Stimulated activated naive B cell treated with anti-CD40 and anti-IgM and Interleukin-4, amounts not matched to agents 10 μg/mL and 1 μg/mL and 100 μg/mL, for 72 hours (primary cell): ENCODE data around the gene SUV39H2.
A peak's percentile ranks its signal among the peaks of the same experiment; 100 is the strongest.
"Not testable (repeated sequence)": the region's sequence is repeated elsewhere in the genome, so short reads cannot be mapped to it uniquely, and the experiment has no call there.

Experiments used
- ATAC-seq, 2 donors: fragments of 150-1000 bp; cut with Tn5 transposase; replicated peaks; 2 replicates each; pipeline ENCODE4 v1.10.0; 2021; ENCODE audit warnings: moderate library complexity in 1 of 2
- DNase-seq: peaks from one replicate; pipeline ENCODE4 v3.0.0; 2021
- H3K27ac Mint-ChIP-seq: one replicate; pipeline ENCODE4 v1.8.0; 2022; ENCODE audit warnings: mild to moderate bottlenecking, mixed read lengths
- H3K27me3 Mint-ChIP-seq, 2 donors: one replicate each; pipeline ENCODE4 v1.8.0; 2022; ENCODE audit warnings: mixed read lengths in 2 of 2
- H3K36me3 Mint-ChIP-seq, 2 donors: one replicate each; pipeline ENCODE4 v1.8.0; 2022; ENCODE audit warnings: mixed read lengths in 2 of 2, mild to moderate bottlenecking in 1 of 2
- H3K4me1 Mint-ChIP-seq, 2 donors: one replicate each; pipeline ENCODE4 v1.8.0; 2022; ENCODE audit warnings: mixed read lengths in 2 of 2, mild to moderate bottlenecking in 1 of 2
- H3K4me3 Mint-ChIP-seq, 2 donors: one replicate each; pipeline ENCODE4 v1.8.0; 2022; ENCODE audit warnings: mild to moderate bottlenecking in 2 of 2, mixed read lengths in 2 of 2, moderate library complexity in 1 of 2
- H3K9me3 Mint-ChIP-seq, 2 donors: one replicate each; pipeline ENCODE4 v1.8.0; 2022; ENCODE audit warnings: mixed read lengths in 2 of 2, mild to moderate bottlenecking in 1 of 2

Gene SUV39H2

DNA sequence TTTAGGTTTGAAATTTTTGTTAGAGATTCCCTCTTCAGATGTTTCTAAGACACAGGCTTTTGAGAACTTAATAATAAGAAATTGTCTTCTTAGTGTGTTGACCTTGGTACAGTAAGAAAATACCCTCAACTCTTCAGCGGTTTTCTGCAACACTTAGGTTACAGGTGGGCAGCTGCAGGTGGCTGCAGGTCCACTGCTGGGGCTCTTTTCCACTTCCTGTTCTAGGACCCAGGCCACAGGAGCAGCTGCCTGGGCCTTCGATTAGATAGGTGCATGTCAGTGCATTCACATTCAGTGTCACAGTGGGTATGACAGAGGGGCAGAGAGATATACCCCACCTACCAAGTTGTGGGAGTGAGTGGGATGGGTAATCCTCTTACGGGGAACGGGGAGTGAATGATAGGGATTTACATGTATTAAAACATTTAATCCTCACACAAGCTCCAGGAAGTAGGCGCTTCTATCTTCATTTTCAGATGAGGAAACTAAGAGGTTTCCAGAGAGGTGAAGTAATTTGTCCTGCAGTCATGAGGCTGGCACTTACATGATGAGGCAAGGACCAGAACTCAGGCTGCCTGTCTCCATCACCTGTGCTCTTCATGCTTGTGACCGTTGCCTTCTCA is 20.2 kb upstream of the SUV39H2 start:
- Mint-ChIP-seq H3K4me3 (no peak overlapping the region), H3K27ac (no peak overlapping the region), H3K27me3 (no peaks in the 10 kb centered on the region), H3K9me3 (no peaks in the 10 kb centered on the region), H3K36me3 (peaks cover 29 to 56% of the 10 kb centered on the region in 2 donors), H3K4me1 (peaks cover 0 to 6% of the 10 kb centered on the region in 2 donors)
- no peak for DNase-seq
- no peak for ATAC-seq

DNA sequence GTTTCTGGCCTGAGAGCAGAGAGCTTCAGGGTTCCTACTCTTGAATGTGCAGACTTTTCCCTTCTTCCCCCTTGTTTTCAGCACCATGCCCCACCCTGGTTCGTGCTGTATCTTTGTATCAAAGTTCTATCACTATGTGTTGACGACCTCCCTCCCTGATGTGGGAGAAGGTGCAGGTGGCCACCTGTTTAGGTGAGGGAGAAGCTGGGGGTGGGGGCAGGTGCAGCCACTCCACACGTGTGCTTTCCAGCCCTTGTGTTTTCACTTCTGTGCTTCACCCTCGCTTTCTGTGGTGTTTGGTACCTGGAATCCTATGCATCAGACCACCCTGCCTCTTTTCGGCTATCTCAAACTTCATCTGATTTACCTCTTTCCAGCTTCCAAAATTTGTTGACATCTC is 19.6 kb upstream of the SUV39H2 start:
- H3K27me3 Mint-ChIP-seq = no peaks in the 10 kb centered on the region
- no peaks in the 10 kb centered on the region for H3K9me3 Mint-ChIP-seq
- no peak overlapping the region for H3K27ac Mint-ChIP-seq
- DNase-seq (no peak), ATAC-seq (no peak)
- H3K4me3 Mint-ChIP-seq = no peak overlapping the region
- peaks cover 0 to 6% of the 10 kb centered on the region in 2 donors for H3K4me1 Mint-ChIP-seq
- peaks cover 29 to 59% of the 10 kb centered on the region in 2 donors for H3K36me3 Mint-ChIP-seq

DNA sequence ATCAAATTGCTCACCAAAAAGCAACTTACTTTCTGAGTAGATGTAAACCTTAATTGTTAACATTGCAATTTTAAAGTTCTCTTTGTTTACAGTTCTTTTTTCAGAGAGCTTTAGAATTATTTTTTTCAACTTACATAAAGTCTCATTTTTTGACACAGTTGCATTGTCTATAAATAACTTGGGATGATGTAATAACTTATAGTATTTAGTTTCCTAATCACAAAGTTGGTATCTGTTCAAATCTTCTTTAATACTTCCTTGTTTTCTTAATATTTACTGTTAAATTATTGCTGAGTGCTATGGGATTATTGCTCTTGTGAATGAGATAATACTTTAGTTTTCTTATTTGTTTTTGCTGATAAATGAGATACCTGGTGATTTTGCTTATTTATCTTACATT is 18.9 kb upstream of the SUV39H2 start:
- Mint-ChIP-seq H3K4me3 (no peak overlapping the region), H3K27ac (no peak overlapping the region), H3K36me3 (peaks cover 30 to 63% of the 10 kb centered on the region in 2 donors), H3K27me3 (no peaks in the 10 kb centered on the region), H3K9me3 (no peaks in the 10 kb centered on the region), H3K4me1 (peaks cover 0 to 6% of the 10 kb centered on the region in 2 donors)
- no peak for DNase-seq
- no peak for ATAC-seq

DNA sequence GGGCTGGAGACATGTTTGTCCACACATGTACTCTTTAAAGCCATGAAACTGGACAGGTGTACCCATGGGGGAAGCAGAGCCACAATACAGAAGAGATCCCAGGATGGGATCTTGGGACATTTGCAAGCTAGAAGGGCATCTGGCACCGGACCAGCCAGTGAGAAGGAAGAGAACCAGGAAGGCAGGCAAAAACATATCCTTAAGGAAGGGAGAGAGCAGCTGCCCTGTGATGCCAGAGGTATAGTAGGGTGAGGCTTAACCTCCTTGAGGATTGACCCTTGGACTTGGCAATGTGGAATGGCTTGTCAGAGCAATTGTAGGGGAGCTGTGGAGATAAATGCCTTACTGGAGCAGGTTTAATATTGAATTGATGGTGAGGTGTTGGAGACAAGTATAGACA is 17.9 kb upstream of the SUV39H2 start:
- DNase-seq = no peak
- Mint-ChIP-seq H3K4me3 (no peak overlapping the region), H3K27me3 (no peaks in the 10 kb centered on the region), H3K27ac (no peak overlapping the region), H3K9me3 (no peaks in the 10 kb centered on the region), H3K4me1 (peaks cover 0 to 6% of the 10 kb centered on the region in 2 donors), H3K36me3 (peaks cover 33 to 60% of the 10 kb centered on the region in 2 donors)
- ATAC-seq = no peak

DNA sequence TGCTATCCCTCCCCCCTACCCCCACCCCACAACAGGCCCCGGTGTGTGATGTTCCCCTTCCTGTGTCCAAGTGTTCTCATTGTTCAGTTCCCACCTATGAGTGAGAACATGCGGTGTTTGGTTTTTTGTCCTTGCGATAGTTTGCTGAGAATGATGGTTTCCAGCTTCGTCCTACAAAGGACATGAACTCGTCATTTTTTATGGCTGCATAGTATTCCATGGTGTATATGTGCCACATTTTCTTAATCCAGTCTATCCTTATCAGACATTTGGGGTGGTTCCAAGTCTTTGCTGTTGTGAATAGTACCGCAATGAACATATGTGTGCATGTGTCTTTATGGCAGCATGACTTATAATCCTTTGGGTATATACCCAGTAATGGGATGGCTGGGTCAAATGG is 14.2 kb upstream of the SUV39H2 start:
- H3K9me3 Mint-ChIP-seq, H3K4me3 Mint-ChIP-seq, DNase-seq, H3K4me1 Mint-ChIP-seq, H3K27ac Mint-ChIP-seq, H3K27me3 Mint-ChIP-seq, ATAC-seq: not testable (repeated sequence)
- peaks cover 35 to 49% of the 10 kb centered on the region in 2 donors for H3K36me3 Mint-ChIP-seq

DNA sequence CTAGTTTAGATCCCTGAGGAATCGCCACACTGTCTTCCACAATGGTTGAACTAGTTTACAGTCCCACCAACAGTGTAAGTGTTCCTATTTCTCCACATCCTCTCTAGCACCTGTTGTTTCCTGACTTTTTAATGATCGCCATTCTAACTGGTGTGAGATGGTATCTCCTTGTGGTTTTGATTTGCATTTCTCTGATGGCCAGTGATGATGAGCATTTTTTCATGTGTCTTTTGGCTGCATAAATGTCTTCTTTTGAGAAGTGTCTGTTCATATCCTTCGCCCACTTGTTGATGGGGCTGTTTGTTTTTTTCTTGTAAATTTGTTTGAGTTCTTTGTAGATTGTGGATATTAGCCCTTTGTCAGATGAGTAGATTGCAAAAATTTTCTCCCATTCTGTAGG is 13.8 kb upstream of the SUV39H2 start:
- not testable (repeated sequence) for H3K4me3 Mint-ChIP-seq, H3K27me3 Mint-ChIP-seq, DNase-seq, H3K27ac Mint-ChIP-seq, H3K9me3 Mint-ChIP-seq, H3K4me1 Mint-ChIP-seq, ATAC-seq
- peaks cover 38 to 53% of the 10 kb centered on the region in 2 donors for H3K36me3 Mint-ChIP-seq

DNA sequence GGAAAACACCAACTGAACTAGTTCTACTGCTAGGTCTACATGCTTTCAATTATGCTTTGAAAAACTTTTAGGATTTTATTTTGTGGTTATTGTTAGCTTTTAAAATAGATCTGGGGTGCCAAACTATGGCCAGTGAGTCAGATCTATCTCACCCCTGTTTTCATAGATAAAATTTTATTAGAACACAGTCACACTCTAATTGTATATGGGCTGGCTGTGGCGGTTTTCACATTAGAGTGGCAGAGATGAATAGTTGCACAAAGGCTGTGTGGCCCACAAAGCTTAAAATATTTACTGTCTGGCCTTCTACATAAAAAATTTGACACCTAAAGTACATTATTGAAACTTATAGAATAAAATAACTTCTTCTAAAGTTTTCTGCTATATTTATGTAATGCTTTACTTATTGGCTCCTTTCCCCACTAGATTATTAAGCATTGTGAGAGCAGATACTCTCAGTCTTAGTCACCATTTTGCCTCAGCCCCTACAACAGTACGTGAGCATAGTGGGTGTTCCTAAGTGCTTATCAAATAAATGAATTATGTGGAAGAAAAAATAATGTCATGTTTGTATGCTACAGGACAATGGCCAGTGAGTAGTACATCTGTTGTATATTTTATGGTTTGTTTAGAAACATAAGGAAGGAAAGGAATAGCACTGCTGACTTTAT is 5.4 kb upstream of the SUV39H2 start:
- ATAC-seq = no peak
- H3K27me3 Mint-ChIP-seq = no peaks in the 10 kb centered on the region
- peaks cover 11 to 19% of the 10 kb centered on the region in 2 donors for H3K36me3 Mint-ChIP-seq
- H3K4me1 Mint-ChIP-seq = peaks cover 2 to 13% of the 10 kb centered on the region in 2 donors
- DNase-seq = no peak
- no peak overlapping the region for H3K27ac Mint-ChIP-seq
- H3K9me3 Mint-ChIP-seq = no peaks in the 10 kb centered on the region
- H3K4me3 Mint-ChIP-seq = no peak overlapping the region

DNA sequence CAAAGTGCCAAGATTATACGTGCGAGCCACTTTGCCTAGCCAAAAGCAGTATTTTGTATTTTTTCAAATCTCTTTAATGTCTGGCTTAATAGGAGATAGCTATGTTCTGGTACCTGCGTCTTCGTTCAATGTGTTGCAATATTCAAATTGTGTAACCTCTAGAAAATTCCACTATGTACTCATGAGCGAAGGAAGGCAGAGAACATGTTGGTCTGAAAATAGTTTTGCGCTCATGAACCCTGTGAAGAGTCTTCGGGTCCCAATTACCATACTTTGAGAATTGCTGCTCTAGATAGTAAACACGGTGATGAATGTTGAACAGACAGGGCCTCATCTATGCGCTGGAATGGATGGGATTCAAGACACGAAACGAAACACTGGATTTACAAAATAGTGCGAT is 2.7 kb upstream of the SUV39H2 start:
- no peaks in the 10 kb centered on the region for H3K27me3 Mint-ChIP-seq
- DNase-seq = no peak
- H3K9me3 Mint-ChIP-seq = no peaks in the 10 kb centered on the region
- no peak for ATAC-seq
- H3K4me1 Mint-ChIP-seq = peaks cover 6 to 27% of the 10 kb centered on the region in 2 donors
- peaks cover 2 to 10% of the 10 kb centered on the region in 2 donors for H3K36me3 Mint-ChIP-seq
- H3K4me3 Mint-ChIP-seq = peak overlapping the region in 1 of 2 donors; percentile 18
- H3K27ac Mint-ChIP-seq = no peak overlapping the region

DNA sequence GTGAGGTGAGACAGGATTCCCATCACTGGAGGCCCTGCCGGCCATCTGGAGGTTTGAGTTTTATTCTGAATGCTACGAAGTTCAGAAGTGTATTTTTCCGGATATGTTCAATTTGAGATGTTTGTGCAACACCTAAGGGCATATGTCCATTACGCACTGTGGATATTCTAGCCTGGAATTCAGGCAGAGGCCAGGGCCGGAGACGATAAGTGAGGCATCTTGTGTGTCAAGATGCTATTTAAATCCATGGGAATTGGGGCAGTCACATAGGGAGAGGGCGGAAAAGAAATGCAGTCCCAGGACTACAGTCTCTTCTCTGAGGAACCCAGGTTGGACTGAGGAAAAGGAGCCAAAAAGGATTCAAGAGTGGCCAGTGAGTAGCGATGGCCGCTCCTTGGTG is 1.9 kb upstream of the SUV39H2 start:
- Mint-ChIP-seq H3K36me3 (peaks cover under 1 to 12% of the 10 kb centered on the region in 2 donors), H3K9me3 (no peaks in the 10 kb centered on the region), H3K27ac (no peak overlapping the region), H3K27me3 (no peaks in the 10 kb centered on the region), H3K4me1 (peaks cover 7 to 29% of the 10 kb centered on the region in 2 donors), H3K4me3 (peak overlapping the region; percentile 3 to 61)
- no peak for DNase-seq
- ATAC-seq = no peak

DNA sequence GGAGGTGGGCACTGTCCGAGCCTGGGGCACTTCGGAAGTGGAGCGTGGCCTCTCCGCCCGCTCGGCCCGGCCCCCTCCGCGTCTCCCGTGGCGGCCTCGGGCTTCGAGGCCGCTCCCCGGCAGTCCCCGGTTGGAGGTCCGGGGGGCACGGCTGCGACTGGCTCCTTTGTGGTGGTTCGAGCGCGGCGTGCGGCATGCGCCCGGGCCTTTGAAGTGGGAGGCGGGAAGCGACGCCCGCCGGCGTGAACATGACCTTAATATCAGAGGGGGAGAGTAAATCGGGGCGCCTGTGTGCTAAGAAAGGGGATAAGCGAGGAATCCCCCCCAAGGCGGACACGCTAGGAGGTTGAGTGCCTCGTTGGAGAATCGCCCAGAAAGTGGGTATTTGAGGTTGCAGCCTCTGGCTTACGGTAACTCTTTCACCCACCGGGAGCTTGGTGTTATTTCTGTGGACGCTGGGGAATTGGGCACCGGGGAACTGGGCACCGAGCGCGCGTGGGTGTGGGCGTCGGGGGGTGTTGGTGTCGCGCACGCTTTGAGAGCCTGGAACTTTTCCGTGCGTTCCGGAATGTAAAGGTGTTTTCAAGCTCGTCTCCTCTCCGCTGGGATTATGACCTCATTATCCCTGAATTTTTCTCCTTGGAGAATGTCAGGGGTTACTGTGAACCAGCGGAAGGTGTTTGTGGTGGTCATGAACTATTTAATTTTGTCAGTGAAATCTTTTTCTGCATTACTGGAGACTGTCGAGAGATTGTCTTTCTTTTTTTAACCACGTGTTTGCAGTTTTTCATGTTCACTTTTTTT is 660 bp downstream of the SUV39H2 start:
- Mint-ChIP-seq H3K27me3 (no peaks in the 10 kb centered on the region), H3K4me3 (peak overlapping the region; percentile 90 to 96), H3K4me1 (peaks cover 17 to 37% of the 10 kb centered on the region in 2 donors), H3K36me3 (peaks cover 17 to 26% of the 10 kb centered on the region in 2 donors), H3K27ac (peak overlapping the region; percentile 86), H3K9me3 (no peaks in the 10 kb centered on the region)
- ATAC-seq (peak; percentile 17 to 27), DNase-seq (peak; percentile 13)

DNA sequence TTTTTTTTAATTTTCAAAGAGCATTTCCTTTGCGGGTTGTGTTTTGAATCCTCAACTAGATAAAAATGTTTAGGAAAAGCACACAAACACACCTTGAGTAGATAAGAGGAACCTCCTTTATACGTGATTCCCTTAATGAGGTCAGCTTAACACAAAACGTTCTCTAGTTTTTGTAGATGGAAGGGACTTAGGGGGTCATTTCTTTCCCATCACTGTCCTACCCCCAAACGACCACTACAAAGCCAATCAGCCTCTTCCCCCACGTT is 1.2 kb downstream of the SUV39H2 start:
- DNase-seq (no peak), ATAC-seq (no peak)
- Mint-ChIP-seq H3K9me3 (no peaks in the 10 kb centered on the region), H3K27ac (no peak overlapping the region), H3K27me3 (no peaks in the 10 kb centered on the region), H3K36me3 (peaks cover 17 to 26% of the 10 kb centered on the region in 2 donors), H3K4me1 (peaks cover 17 to 37% of the 10 kb centered on the region in 2 donors), H3K4me3 (peak overlapping the region; percentile 90 to 96)

DNA sequence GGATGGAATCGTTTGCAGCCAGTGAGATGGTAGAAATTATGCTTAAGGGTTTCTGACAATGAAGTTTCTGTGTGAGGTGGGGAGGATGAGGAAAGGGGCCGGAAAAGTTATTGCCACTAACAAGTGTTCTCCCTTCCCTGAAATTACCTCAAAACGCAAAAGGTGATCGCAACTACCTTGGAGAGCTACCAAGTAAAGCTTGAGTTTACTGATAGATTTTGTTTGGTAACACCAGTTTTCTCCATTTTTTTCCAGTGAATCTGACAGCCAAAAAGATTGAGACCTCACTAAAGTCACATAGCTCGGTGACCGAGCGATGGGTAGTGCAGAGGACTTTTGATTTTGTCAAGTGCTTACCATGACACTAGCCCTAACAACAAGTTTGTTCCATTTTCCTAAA is 1.6 kb downstream of the SUV39H2 start:
- no peak for ATAC-seq
- H3K4me1 Mint-ChIP-seq = peaks cover 17 to 37% of the 10 kb centered on the region in 2 donors
- H3K9me3 Mint-ChIP-seq = no peaks in the 10 kb centered on the region
- peak overlapping the region; percentile 90 to 96 for H3K4me3 Mint-ChIP-seq
- H3K27me3 Mint-ChIP-seq = no peaks in the 10 kb centered on the region
- H3K36me3 Mint-ChIP-seq = peaks cover 17 to 26% of the 10 kb centered on the region in 2 donors
- no peak overlapping the region for H3K27ac Mint-ChIP-seq
- no peak for DNase-seq

DNA sequence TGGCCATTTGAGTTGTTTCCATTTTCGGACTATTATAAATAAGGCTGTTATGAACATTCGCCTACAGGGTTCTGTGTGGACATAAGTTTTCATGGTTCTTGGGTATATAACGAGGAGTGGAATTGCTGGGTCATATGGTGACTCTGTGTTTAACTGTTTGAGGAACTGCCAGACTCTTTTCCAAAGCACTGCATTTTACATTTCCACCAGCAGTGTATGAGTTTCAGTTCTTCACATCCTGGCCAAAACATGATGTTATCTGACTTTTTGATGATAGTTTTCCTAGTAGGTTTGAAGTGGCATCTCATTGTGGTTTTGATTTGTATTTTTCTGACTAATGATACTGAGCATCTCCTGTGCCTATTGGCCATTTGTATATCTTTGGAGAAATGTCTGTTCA is 5.4 kb downstream of the SUV39H2 start:
- Mint-ChIP-seq H3K9me3 (no peaks in the 10 kb centered on the region), H3K27me3 (no peaks in the 10 kb centered on the region), H3K4me1 (peaks cover 15 to 22% of the 10 kb centered on the region in 2 donors), H3K4me3 (no peak overlapping the region), H3K27ac (no peak overlapping the region), H3K36me3 (peaks cover 17 to 19% of the 10 kb centered on the region in 2 donors)
- peak; percentile 57 to 64 for ATAC-seq
- no peak for DNase-seq

DNA sequence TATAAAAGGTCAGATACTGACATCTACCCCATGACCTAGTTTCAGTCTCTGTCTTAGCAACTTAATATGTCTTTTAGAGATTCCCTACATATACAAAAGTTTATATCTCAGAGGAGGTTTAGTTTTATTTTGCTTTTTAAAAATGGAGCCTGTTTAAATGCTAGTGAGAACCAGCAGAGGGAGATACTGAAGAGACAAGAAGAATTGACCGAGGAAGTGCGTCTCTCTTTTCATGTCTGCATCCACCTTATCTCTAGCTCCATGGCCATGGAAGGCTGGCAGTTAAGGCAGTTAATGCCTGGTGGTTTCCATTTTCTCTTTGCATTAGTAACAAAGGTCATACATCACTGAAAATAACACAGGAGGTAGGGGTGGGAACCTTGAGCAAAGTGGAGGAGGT is 10.7 kb downstream of the SUV39H2 start:
- Mint-ChIP-seq H3K27me3 (no peaks in the 10 kb centered on the region), H3K4me1 (peaks cover 10 to 13% of the 10 kb centered on the region in 2 donors), H3K9me3 (no peaks in the 10 kb centered on the region), H3K4me3 (peak overlapping the region; percentile 63 to 70), H3K27ac (peak overlapping the region; percentile 16), H3K36me3 (peaks cover 0 to 15% of the 10 kb centered on the region in 2 donors)
- no peak for DNase-seq
- peak; percentile 59 to 71 for ATAC-seq

DNA sequence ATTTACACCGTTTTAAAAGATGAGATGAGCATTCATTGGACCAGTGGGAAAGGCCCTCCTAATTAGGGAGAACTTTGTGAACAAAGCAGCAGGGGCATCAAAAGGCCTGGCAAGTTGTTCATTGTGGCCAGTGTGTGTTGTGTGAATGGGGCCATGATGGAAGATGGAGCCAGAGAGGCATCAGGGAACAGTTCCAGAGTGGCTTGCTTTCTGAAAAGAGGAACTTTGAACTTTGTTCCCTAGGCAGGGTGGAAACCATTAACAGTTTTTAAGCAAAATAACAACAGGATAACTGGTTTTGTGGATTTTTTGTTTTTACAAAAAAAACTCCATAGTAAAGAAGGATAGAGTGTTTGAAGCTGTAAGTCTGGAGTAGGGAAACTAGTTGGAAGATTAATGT is 12.5 kb downstream of the SUV39H2 start:
- no peaks in the 10 kb centered on the region for H3K9me3 Mint-ChIP-seq
- peaks cover 0 to 18% of the 10 kb centered on the region in 2 donors for H3K36me3 Mint-ChIP-seq
- H3K4me1 Mint-ChIP-seq = peaks cover 10 to 13% of the 10 kb centered on the region in 2 donors
- H3K27ac Mint-ChIP-seq = peak overlapping the region; percentile 52
- DNase-seq (no peak), ATAC-seq (no peak)
- no peaks in the 10 kb centered on the region for H3K27me3 Mint-ChIP-seq
- no peak overlapping the region for H3K4me3 Mint-ChIP-seq
